ENCODE measurements around the gene CREG2. TPM values are rescaled to one million over a fixed set of nuclear protein-coding genes. Genes with fewer than 3 reads are reported as not detected.
A peak's percentile ranks its signal among the peaks of the same experiment; 100 is the strongest.

Gene CREG2
- polyA plus RNA-seq, 1 experiment, result not detected

GRCh38 chr2:101310834-101311695 is 76.2 kb downstream of the CREG2 start:
- H3K36me3 ChIP-seq (ENCODE audit: control insufficient read depth, insufficient read depth, low read length), result no peaks in the 10 kb centered on the region
- POLR2A ChIA-PET, result no interaction called here
- H3K4me3 ChIP-seq (ENCODE audit: low read depth, low read length), result no peak overlapping the region
- CTCF ChIA-PET, result no interaction called here
- no peak for TF ChIP-seq CTCF (IDR thresholded peaks at IDR 0.05; ENCODE audit: insufficient read depth, low read depth, low read length)
- DNase-seq (ENCODE audit: low read depth), result no peak
- no peaks in the 10 kb centered on the region for H3K27me3 ChIP-seq (ENCODE audit: control insufficient read depth, insufficient read depth, low read length)

- Histone ChIP-seq H3K27me3 (ENCODE audit: control insufficient read depth, insufficient read depth, low read length) (no peaks in the 10 kb centered on the region), H3K4me3 (ENCODE audit: low read depth, low read length) (no peak overlapping the region), H3K36me3 (ENCODE audit: control insufficient read depth, insufficient read depth, low read length) (no peaks in the 10 kb centered on the region)
- POLR2A ChIA-PET, result no interaction called here
- CTCF ChIA-PET, result interaction anchor here (1.2 kb wide), 1 partner anchor 11 kb away, joined by 3 read pairs; no protein-coding TSS in a partner anchor
- TF ChIP-seq CTCF (IDR thresholded peaks at IDR 0.05; ENCODE audit: insufficient read depth, low read depth, low read length), result no peak
- DNase-seq (ENCODE audit: low read depth), result no peak
Measured at GRCh38 chr2:101310090-101310833, 77.0 kb downstream of the CREG2 start.

GRCh38 chr2:101308432-101309210 is 78.7 kb downstream of the CREG2 start, which contains the start of gene RNF149:
Gene RNF149, minus strand, starts transcription at chr2:101308701. Its CDS starts 113 bp downstream, at chr2:101308588.
- Histone ChIP-seq H3K27me3 (ENCODE audit: control insufficient read depth, insufficient read depth, low read length) (no peaks in the 10 kb centered on the region), H3K36me3 (ENCODE audit: control insufficient read depth, insufficient read depth, low read length) (no peaks in the 10 kb centered on the region; the same call in 1 of the 2 replicates), H3K4me3 (ENCODE audit: low read depth, low read length) (peak within 1 kb of the TSS; percentile 92)
- ChIA-PET POLR2A (interaction anchor here (0.6 to 1.0 kb wide), 2 partner anchors 12 to 450 kb away, joined by 3 to 4 read pairs; no protein-coding TSS in a partner anchor), CTCF (interaction anchor here (1.2 kb wide), 1 partner anchor 10 kb away, joined by 3 read pairs; no protein-coding TSS in a partner anchor)
- TF ChIP-seq CTCF (IDR thresholded peaks at IDR 0.05; ENCODE audit: insufficient read depth, low read depth, low read length), result no peak
- DNase-seq (ENCODE audit: low read depth), result no peak

GRCh38 chr2:101307950-101308431 is 79.3 kb downstream of the CREG2 start:
- Histone ChIP-seq H3K36me3 (ENCODE audit: control insufficient read depth, insufficient read depth, low read length) (no peaks in the 10 kb centered on the region; the same call in 1 of the 2 replicates), H3K4me3 (ENCODE audit: low read depth, low read length) (peak overlapping the region; percentile 92), H3K27me3 (ENCODE audit: control insufficient read depth, insufficient read depth, low read length) (no peaks in the 10 kb centered on the region)
- no peak for TF ChIP-seq CTCF (IDR thresholded peaks at IDR 0.05; ENCODE audit: insufficient read depth, low read depth, low read length)
- no peak for DNase-seq (ENCODE audit: low read depth)
- CTCF ChIA-PET, result no interaction called here
- POLR2A ChIA-PET, result no interaction called here

Measured in BJ (cell line).